Measurements from ENCODE around the gene TTC28. TPM values are rescaled to one million over a fixed set of nuclear protein-coding genes. Genes with fewer than 3 reads are reported as not detected.
A peak's percentile ranks its signal among the peaks of the same experiment; 100 is the strongest.

The TTC28 gene
- total and polyA plus RNA-seq, 2 donors (not counting 3 experiments of a cell fraction or from before 2014, with no cell fraction given): 16.5 to 51.1 TPM

DNA sequence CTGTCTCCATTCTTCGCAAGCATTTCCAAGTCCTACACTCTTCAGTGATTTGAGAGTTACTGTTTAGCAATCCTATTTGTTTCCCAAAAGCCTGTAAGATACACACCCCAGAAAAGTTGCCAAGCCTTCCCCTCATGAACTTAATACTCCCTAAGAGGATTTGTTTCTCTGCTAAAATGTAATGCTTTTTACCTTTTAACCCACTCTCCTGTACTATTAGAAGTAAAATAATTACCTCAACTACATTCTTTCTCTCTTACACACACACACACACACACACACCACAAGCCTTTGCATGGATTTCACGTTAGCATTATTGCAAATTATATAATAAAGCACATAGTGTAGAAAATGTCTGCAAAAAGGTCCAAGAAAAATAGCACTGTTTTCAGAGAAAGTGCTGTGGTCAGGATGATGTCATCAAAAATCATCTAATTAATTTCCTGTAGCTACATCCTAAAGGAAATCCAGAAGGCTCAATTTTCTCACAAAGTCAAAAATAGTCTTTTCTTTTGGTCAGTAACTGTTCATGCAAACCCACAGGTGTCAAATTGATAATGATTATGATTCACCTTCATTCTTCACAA lies 396.5 kb downstream of the TTC28 start:
- Histone ChIP-seq H3K9me1 (replicated peaks; ENCODE audit: control insufficient read depth, extremely low read depth, insufficient read depth, low read length) (no peaks in the 10 kb centered on the region), H3K36me3 (ENCODE audit: control insufficient read depth in 2 of 2, extremely low read depth in 1 of 2, insufficient read depth in 2 of 2, low read length in 2 of 2) (no peaks in the 10 kb centered on the region), H3K27ac (ENCODE audit: insufficient read depth, low read depth, low read length) (no peak overlapping the region), H3K9me3 (replicated peaks; ENCODE audit: control insufficient read depth, insufficient read depth, low read length) (no peaks in the 10 kb centered on the region), H4K20me1 (replicated peaks; ENCODE audit: control insufficient read depth, extremely low read depth, insufficient read depth, low read length) (no peaks in the 10 kb centered on the region), H2AFZ (ENCODE audit: low read depth, low read length) (no peak overlapping the region), H3K4me1 (ENCODE audit: control insufficient read depth, extremely low read depth, insufficient read depth, low read length) (peaks cover 13% of the 10 kb centered on the region), H3K9ac (replicated peaks; ENCODE audit: extremely low read depth, insufficient read depth, low read length) (no peak overlapping the region), H3K4me2 (ENCODE audit: insufficient read depth, low read length) (peak overlapping the region; percentile 48), H3K79me2 (ENCODE audit: control insufficient read depth, insufficient read depth, low read length) (no peaks in the 10 kb centered on the region), H3K27me3 (ENCODE audit: control insufficient read depth in 2 of 2, insufficient read depth in 2 of 2, low read length in 2 of 2) (no peaks in the 10 kb centered on the region), H3K4me3 (replicated peaks in 1 of 3; ENCODE audit: insufficient read depth in 1 of 3, low read depth in 1 of 3, low read length in 3 of 3) (no peak overlapping the region)
- TF ChIP-seq GATA2 (IDR thresholded peaks at IDR 0.05; ENCODE audit: insufficient read depth, insufficient read length, low read depth, low read length) (no peak), POLR2AphosphoS5 (IDR thresholded peaks at IDR 0.05; ENCODE audit: insufficient read depth, low read depth, low read length) (no peak), JUN (IDR thresholded peaks at IDR 0.05; ENCODE audit: borderline replicate concordance, insufficient read depth, insufficient read length, low read depth) (peak; percentile 69), FOS (IDR thresholded peaks at IDR 0.05; ENCODE audit: borderline replicate concordance, insufficient read depth, low read length) (peak; percentile 71)
- intact Hi-C loops (cut with micrococcal nuclease): loop anchor here (10.0 kb wide), 1 partner anchor 152 kb away; no protein-coding TSS in a partner anchor
- FAIRE-seq (peak; percentile 75), DNase-seq (ENCODE audit: low read depth, low spot score) (peak; percentile 73)
- POLR2A ChIA-PET: no interaction called here
- CTCF ChIA-PET: interaction anchor here (1.0 to 2.8 kb wide), 7 partner anchors 10 to 232 kb away, joined by 3 to 7 read pairs (median 4); no protein-coding TSS in a partner anchor
- BruUV-seq (replicated peaks): no TSS peak
- dilution Hi-C loops (cut with MboI; ENCODE audit: extremely low pct_ligation_motif_present, low sequenced_read_pairs): no loop called here

DNA sequence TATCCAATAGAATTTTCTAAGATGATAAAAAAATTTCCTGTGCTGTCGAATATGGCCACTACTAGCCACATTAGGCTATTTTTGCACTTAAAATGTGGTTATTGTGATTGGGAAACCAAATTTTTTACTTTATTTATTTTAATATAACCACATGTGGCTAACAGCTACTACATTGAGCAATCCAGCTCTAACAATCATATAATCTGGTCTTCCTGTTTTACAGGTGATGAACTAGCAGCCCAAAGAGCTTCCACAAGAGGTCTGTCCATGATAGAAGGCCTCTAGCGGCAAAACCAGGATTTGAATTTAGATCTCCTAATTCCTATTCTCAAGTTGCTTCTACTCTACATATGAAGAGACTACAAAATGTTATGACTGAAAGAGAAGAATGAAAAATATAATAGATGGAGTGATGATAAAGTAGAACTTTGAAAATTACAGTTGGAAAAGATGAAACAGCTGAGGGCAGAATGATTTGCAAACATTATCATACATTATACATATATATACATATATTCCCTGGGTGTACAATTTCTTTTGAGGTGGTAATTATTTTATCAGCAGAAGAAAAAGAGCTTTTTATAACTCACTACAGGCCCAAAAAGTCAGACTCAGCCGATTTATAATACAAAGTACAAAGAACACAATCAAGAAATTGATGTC lies 397.1 kb downstream of the TTC28 start:
- dilution Hi-C loops (cut with MboI; ENCODE audit: extremely low pct_ligation_motif_present, low sequenced_read_pairs): no loop called here
- no peaks in the 10 kb centered on the region for H3K9me3 ChIP-seq (replicated peaks; ENCODE audit: control insufficient read depth, insufficient read depth, low read length)
- CTCF ChIA-PET: interaction anchor here (1.0 to 2.8 kb wide), 5 partner anchors 9 to 231 kb away, joined by 3 to 7 read pairs (median 4); no protein-coding TSS in a partner anchor

More for the DNA sequence above, 397.1 kb downstream of the TTC28 start:
- FAIRE-seq (no peak), DNase-seq (ENCODE audit: low read depth, low spot score) (no peak)
- H3K27ac ChIP-seq (ENCODE audit: insufficient read depth, low read depth, low read length): no peak overlapping the region
- intact Hi-C loops (cut with micrococcal nuclease): loop anchor here (10.0 kb wide), 1 partner anchor 152 kb away; no protein-coding TSS in a partner anchor
- H2AFZ ChIP-seq (ENCODE audit: low read depth, low read length): no peak overlapping the region
- no peak overlapping the region for H3K4me3 ChIP-seq (replicated peaks in 1 of 3; ENCODE audit: insufficient read depth in 1 of 3, low read depth in 1 of 3, low read length in 3 of 3)
- no peaks in the 10 kb centered on the region for H4K20me1 ChIP-seq (replicated peaks; ENCODE audit: control insufficient read depth, extremely low read depth, insufficient read depth, low read length)
- BruUV-seq (replicated peaks): no TSS peak
- no peaks in the 10 kb centered on the region for H3K9me1 ChIP-seq (replicated peaks; ENCODE audit: control insufficient read depth, extremely low read depth, insufficient read depth, low read length)
- peaks cover 13% of the 10 kb centered on the region for H3K4me1 ChIP-seq (ENCODE audit: control insufficient read depth, extremely low read depth, insufficient read depth, low read length)
- H3K4me2 ChIP-seq (ENCODE audit: insufficient read depth, low read length): no peak overlapping the region
- no peak for TF ChIP-seq JUN (IDR thresholded peaks at IDR 0.05; ENCODE audit: borderline replicate concordance, insufficient read depth, insufficient read length, low read depth)
- no peak for TF ChIP-seq MYC (IDR thresholded peaks at IDR 0.05; ENCODE audit: low read depth, low read length)
- TF ChIP-seq GATA2 (IDR thresholded peaks at IDR 0.05; ENCODE audit: insufficient read depth, insufficient read length, low read depth, low read length): no peak
- TF ChIP-seq POLR2AphosphoS5 (IDR thresholded peaks at IDR 0.05; ENCODE audit: insufficient read depth, low read depth, low read length): no peak
- no peak overlapping the region for H3K9ac ChIP-seq (replicated peaks; ENCODE audit: extremely low read depth, insufficient read depth, low read length)
- H3K79me2 ChIP-seq (ENCODE audit: control insufficient read depth, insufficient read depth, low read length): no peaks in the 10 kb centered on the region
- POLR2A ChIA-PET: no interaction called here
- H3K36me3 ChIP-seq (ENCODE audit: control insufficient read depth in 2 of 2, extremely low read depth in 1 of 2, insufficient read depth in 2 of 2, low read length in 2 of 2): no peaks in the 10 kb centered on the region
- H3K27me3 ChIP-seq (ENCODE audit: control insufficient read depth in 2 of 2, insufficient read depth in 2 of 2, low read length in 2 of 2): no peaks in the 10 kb centered on the region

All from endothelial cell of umbilical vein (primary cell).